Measurements from ENCODE around the gene ANTXR1. TPM values are rescaled to one million over a fixed set of nuclear protein-coding genes. Genes with fewer than 3 reads are reported as not detected.

Gene ANTXR1
- total RNA-seq, 2 donors from 2014 or later = 48.3 to 54.5 TPM

- peak overlapping the region; percentile 71 for H3K27ac ChIP-seq (ENCODE audit: low read depth, low read length)
- peak overlapping the region; percentile 50 for H3K9ac ChIP-seq (ENCODE audit: extremely low read depth, low read length, poor library complexity, severe bottlenecking)
- Mint-ChIP-seq H3K4me1 (peaks cover 25% of the 10 kb centered on the region), H3K27ac (peak overlapping the region; percentile 97), H3K27me3 (ENCODE audit: insufficient read depth) (no peaks in the 10 kb centered on the region), H3K9me3 (no peaks in the 10 kb centered on the region), H3K36me3 (ENCODE audit: low read depth) (peaks cover 20% of the 10 kb centered on the region), H3K4me3 (peak overlapping the region; percentile 28)
- TF ChIP-seq, protein P1, sequence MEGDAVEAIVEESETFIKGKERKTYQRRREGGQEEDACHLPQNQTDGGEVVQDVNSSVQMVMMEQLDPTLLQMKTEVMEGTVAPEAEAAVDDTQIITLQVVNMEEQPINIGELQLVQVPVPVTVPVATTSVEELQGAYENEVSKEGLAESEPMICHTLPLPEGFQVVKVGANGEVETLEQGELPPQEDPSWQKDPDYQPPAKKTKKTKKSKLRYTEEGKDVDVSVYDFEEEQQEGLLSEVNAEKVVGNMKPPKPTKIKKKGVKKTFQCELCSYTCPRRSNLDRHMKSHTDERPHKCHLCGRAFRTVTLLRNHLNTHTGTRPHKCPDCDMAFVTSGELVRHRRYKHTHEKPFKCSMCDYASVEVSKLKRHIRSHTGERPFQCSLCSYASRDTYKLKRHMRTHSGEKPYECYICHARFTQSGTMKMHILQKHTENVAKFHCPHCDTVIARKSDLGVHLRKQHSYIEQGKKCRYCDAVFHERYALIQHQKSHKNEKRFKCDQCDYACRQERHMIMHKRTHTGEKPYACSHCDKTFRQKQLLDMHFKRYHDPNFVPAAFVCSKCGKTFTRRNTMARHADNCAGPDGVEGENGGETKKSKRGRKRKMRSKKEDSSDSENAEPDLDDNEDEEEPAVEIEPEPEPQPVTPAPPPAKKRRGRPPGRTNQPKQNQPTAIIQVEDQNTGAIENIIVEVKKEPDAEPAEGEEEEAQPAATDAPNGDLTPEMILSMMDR (conservative IDR thresholded peaks at IDR 0.05) = no peak
- peak; percentile 99 for DNase-seq
- no peaks in the 10 kb centered on the region for H3K36me3 ChIP-seq (ENCODE audit: control insufficient read depth, insufficient read depth, low read length)
- 37 to 51% methylated on average over 7 to 20 of the region's 20 CpGs for WGBS, 2 experiments (ENCODE audit: insufficient coverage in 1 of 2, insufficient read length in 1 of 2)
- H3K9me3 ChIP-seq (ENCODE audit: control insufficient read depth, low read length) = no peaks in the 10 kb centered on the region
- H3K27me3 ChIP-seq (ENCODE audit: control insufficient read depth, insufficient read depth, low read length, poor library complexity, severe bottlenecking) = no peaks in the 10 kb centered on the region
- H3K4me1 ChIP-seq (ENCODE audit: control insufficient read depth, insufficient read depth, low read length) = peaks cover 7% of the 10 kb centered on the region
- H3K4me3 ChIP-seq (ENCODE audit: low read length) = peak overlapping the region; percentile 17
These were observed 165.0 kb downstream of the ANTXR1 start for GRCh38 chr2:69177785-69178636.

- H3K4me3 ChIP-seq (ENCODE audit: low read length) = no peak overlapping the region
- Mint-ChIP-seq H3K27me3 (ENCODE audit: insufficient read depth) (no peaks in the 10 kb centered on the region), H3K9me3 (no peaks in the 10 kb centered on the region), H3K36me3 (ENCODE audit: low read depth) (peaks cover 25% of the 10 kb centered on the region), H3K4me3 (no peak overlapping the region), H3K27ac (no peak overlapping the region), H3K4me1 (peaks cover 25% of the 10 kb centered on the region)
- no peaks in the 10 kb centered on the region for H3K36me3 ChIP-seq (ENCODE audit: control insufficient read depth, insufficient read depth, low read length)
- peaks cover 7% of the 10 kb centered on the region for H3K4me1 ChIP-seq (ENCODE audit: control insufficient read depth, insufficient read depth, low read length)
- H3K27ac ChIP-seq (ENCODE audit: low read depth, low read length) = no peak overlapping the region
- H3K9me3 ChIP-seq (ENCODE audit: control insufficient read depth, low read length) = no peaks in the 10 kb centered on the region
- WGBS, 2 experiments (ENCODE audit: insufficient coverage in 1 of 2, insufficient read length in 1 of 2) = 98% methylated on average over 3 of the region's 3 CpGs; no CpG with 5 or more reads in 1 of the 2 experiments
- TF ChIP-seq, protein P1 (conservative IDR thresholded peaks at IDR 0.05) = no peak
- H3K27me3 ChIP-seq (ENCODE audit: control insufficient read depth, insufficient read depth, low read length, poor library complexity, severe bottlenecking) = no peaks in the 10 kb centered on the region
- no peak overlapping the region for H3K9ac ChIP-seq (ENCODE audit: extremely low read depth, low read length, poor library complexity, severe bottlenecking)
- no peak for DNase-seq
These were observed 165.8 kb downstream of the ANTXR1 start for GRCh38 chr2:69178756-69179155.

DNA sequence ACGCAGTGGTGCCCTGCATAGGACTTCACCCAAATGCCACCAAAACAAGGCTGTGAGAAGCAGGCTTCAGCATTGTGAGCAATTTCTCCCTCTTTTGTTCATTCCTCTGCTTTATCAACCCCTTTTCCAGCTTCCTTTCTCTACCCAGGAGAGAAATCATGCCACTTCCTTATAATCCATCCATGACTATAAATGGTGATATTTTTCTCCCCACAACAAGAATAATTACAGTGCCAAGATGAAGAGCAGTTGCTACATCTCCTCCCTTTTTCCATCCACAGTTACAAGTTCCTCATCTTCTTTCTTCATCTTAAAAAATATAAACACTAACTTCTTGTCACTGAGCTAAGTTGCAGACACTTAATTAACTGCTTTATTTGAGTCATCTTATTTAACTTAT, 167.2 kb downstream of the ANTXR1 start:
- no peak for DNase-seq
- Histone ChIP-seq H3K4me1 (ENCODE audit: control insufficient read depth, insufficient read depth, low read length) (peaks cover 7% of the 10 kb centered on the region), H3K4me3 (ENCODE audit: low read length) (no peak overlapping the region), H3K27me3 (ENCODE audit: control insufficient read depth, insufficient read depth, low read length, poor library complexity, severe bottlenecking) (no peaks in the 10 kb centered on the region), H3K27ac (ENCODE audit: low read depth, low read length) (no peak overlapping the region), H3K36me3 (ENCODE audit: control insufficient read depth, insufficient read depth, low read length) (peaks cover 5% of the 10 kb centered on the region), H3K9ac (ENCODE audit: extremely low read depth, low read length, poor library complexity, severe bottlenecking) (no peak overlapping the region), H3K9me3 (ENCODE audit: control insufficient read depth, low read length) (no peaks in the 10 kb centered on the region)
- Mint-ChIP-seq H3K36me3 (ENCODE audit: low read depth) (peaks cover 35% of the 10 kb centered on the region), H3K9me3 (no peaks in the 10 kb centered on the region), H3K4me1 (peaks cover 25% of the 10 kb centered on the region), H3K4me3 (no peak overlapping the region), H3K27ac (no peak overlapping the region), H3K27me3 (ENCODE audit: insufficient read depth) (no peaks in the 10 kb centered on the region)
- TF ChIP-seq, protein P1 (conservative IDR thresholded peaks at IDR 0.05) = no peak
- WGBS, 2 experiments (ENCODE audit: insufficient coverage in 1 of 2, insufficient read length in 1 of 2) = 82 to 96% methylated on average over 1 of the region's 1 CpG
